ENCODE measurements around the gene PCDHA1.
"Not testable (repeated sequence)": the region's sequence is repeated elsewhere in the genome, so short reads cannot be mapped to it uniquely, and the experiment has no call there.

PCDHA1 gene

DNA sequence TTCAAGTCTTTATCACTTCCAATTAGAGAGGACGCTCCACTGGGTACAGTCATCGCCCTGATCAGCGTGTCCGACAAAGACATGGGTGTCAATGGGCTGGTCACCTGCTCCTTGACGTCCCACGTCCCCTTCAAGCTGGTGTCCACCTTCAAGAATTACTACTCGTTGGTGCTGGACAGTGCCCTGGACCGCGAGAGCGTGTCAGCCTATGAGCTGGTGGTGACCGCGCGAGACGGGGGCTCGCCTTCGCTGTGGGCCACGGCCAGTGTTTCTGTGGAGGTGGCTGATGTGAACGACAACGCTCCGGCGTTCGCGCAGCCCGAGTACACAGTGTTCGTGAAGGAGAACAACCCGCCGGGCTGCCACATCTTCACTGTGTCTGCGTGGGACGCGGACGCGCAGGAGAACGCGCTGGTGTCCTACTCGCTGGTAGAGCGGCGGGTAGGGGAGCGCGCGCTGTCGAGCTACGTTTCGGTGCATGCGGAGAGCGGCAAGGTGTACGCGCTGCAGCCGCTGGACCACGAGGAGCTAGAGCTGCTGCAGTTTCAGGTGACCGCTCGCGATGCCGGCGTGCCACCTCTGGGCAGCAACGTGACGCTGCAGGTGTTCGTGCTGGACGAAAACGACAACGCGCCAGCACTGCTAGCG is 22.4 kb downstream of the PCDHA1 start:
- DNase-seq (ENCODE audit: low read depth in 2 of 2), result not testable (repeated sequence)

DNA sequence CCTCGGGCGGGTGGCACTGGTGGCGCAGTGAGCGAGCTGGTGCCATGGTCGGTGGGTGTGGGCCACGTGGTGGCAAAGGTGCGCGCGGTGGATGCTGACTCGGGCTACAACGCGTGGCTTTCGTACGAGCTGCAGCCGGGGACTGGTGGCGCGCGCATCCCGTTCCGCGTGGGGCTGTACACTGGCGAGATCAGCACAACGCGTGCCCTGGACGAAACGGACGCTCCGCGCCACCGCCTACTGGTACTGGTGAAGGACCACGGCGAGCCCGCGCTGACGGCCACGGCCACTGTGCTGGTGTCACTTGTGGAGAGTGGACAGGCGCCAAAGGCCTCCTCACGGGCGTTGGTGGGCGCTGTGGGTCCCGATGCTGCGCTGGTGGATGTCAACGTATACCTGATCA is 22.9 kb downstream of the PCDHA1 start:
- DNase-seq (ENCODE audit: low read depth in 2 of 2), result no peak

DNA sequence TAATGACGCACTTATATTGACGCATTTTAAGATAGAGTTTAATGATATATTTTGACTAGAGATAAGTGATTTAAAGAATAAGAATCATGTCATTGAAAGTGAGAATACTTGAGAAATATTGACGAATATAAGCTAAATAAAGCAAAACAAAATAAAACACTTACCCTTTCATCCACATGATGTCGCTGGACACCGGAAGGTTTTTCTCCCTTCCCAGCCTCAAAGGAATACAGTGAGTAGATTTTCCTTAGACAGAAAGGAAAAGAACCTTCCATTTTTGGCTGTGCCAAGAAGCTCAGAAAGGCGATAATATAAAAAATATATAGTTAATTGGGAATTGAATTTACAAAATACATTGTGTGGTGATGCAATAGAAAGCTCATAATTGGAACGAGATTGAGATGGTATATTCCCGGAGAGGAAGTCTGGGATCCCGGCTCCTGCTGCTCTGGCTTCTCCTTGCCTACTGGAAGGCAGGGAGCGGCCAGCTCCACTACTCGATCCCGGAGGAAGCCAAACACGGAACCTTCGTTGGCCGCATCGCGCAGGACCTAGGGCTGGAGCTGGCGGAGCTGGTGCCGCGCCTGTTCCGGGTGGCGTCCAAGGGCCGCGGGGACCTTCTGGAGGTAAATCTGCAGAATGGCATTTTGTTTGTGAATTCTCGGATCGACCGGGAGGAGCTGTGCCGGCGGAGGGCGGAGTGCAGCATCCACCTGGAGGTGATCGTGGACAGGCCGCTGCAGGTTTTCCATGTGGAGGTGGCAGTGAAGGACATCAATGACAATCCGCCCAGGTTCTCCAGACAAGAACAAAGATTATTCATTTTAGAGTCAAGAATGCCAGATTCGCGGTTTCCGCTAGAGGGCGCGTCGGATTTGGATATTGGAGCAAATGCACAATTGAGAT is 35.7 kb downstream of the PCDHA1 start, which contains the start of gene PCDHA5:
PCDHA5 (plus strand) TSS at position 239 of the 906 bp plus-strand sequence.
- no peak for DNase-seq (ENCODE audit: low read depth in 2 of 2)

DNA sequence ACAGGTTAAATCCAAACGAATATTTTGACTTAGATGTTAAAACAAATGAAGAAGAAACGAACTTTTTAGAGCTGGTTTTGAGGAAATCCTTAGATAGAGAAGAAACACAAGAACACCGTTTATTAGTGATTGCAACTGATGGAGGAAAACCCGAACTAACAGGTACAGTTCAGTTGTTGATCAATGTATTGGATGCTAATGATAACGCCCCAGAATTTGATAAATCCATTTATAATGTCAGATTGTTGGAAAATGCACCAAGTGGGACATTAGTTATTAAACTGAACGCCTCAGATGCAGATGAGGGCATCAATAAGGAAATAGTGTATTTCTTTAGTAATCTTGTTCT is 36.3 kb downstream of the PCDHA1 start:
- DNase-seq (ENCODE audit: low read depth in 2 of 2), result no peak

DNA sequence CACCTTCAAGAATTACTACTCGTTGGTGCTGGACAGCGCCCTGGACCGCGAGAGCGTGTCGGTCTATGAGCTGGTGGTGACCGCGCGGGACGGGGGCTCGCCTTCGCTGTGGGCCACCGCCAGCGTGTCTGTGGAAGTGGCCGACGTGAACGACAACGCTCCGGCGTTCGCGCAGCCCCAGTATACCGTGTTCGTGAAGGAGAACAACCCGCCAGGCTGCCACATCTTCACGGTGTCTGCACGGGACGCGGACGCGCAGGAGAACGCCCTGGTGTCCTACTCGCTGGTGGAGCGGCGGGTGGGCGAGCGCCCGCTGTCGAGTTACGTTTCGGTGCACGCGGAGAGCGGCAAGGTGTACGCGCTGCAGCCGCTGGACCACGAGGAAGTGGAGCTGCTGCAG is 37.0 kb downstream of the PCDHA1 start:
- DNase-seq (ENCODE audit: low read depth in 2 of 2), result not testable (repeated sequence)

- DNase-seq (ENCODE audit: low read depth in 2 of 2), result no peak
Observed at GRCh38 chr5:140823475-140823874, 37.5 kb downstream of the PCDHA1 start.

GRCh38 chr5:140827704-140828361 is 41.9 kb downstream of the PCDHA1 start, which contains the start of gene PCDHA6:
Gene PCDHA6 (plus strand): TSS chr5:140827960. CDS start chr5:140828092, 132 bp downstream.
- DNase-seq (ENCODE audit: low read depth in 2 of 2), result no peak

DNA sequence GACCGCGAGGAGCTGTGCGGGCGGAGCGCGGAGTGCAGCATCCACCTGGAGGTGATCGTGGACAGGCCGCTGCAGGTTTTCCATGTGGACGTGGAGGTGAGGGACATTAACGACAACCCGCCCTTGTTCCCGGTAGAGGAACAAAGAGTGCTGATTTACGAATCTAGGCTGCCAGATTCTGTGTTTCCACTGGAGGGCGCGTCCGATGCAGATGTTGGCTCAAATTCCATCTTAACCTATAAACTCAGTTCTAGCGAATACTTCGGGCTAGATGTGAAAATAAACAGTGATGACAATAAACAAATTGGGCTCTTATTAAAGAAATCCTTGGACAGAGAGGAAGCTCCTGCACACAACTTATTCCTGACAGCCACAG is 42.4 kb downstream of the PCDHA1 start:
- DNase-seq (ENCODE audit: low read depth in 2 of 2), result no peak

DNA sequence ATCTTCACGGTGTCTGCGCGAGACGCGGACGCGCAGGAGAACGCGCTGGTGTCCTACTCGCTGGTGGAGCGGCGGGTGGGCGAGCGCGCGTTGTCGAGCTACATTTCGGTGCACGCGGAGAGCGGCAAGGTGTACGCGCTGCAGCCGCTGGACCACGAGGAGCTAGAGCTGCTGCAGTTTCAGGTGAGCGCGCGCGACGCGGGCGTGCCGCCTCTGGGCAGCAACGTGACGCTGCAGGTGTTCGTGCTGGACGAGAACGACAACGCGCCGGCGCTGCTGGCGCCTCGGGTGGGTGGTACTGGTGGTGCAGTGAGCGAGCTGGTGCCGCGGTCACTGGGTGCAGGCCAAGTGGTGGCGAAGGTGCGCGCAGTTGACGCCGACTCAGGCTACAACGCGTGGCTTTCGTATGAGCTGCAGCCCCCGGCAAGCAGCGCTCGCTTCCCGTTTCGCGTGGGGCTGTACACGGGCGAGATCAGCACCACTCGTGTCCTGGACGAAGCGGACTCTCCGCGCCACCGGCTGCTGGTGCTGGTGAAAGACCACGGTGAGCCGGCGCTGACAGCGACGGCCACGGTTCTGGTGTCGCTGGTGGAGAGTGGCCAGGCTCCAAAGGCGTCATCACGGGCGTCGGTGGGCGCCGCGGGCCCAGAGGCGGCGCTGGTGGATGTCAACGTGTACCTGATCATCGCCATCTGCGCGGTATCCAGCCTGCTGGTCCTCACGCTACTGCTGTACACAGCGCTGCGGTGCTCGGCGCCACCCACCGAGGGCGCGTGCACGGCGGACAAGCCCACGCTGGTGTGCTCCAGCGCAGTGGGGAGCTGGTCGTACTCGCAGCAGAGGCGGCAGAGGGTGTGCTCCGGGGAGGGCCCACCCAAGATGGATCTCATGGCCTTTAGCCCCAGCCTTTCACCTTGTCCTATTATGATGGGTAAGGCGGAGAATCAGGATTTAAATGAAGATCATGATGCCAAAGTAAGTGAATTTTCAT is 43.9 kb downstream of the PCDHA1 start:
- DNase-seq (ENCODE audit: low read depth in 2 of 2), result not testable (repeated sequence)

DNA sequence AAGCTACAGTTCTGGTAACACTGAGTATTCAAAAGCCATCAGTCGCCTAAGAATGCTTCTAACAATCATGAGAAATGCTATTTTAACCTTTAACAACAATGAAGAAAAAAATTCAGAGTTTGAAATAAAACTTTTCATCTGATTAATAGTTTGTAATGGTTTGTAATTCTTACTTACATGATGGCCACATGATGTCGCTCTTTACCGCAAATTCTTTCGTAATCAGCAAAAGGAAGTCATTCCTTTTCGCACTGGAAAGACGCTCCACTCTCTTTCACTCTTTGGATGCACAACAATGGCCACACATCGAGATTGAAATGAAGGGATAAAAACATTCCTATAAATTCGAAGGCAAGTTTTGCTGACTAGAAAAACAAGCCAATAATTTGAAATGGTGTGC is 48.1 kb downstream of the PCDHA1 start, which contains the start of gene PCDHA7:
PCDHA7 (plus strand) TSS at position 277 of the 400 bp plus-strand sequence; CDS start at position 392, 115 bp downstream.
- DNase-seq (ENCODE audit: low read depth in 2 of 2), result peak in 1 of 2 experiments; percentile 1

DNA sequence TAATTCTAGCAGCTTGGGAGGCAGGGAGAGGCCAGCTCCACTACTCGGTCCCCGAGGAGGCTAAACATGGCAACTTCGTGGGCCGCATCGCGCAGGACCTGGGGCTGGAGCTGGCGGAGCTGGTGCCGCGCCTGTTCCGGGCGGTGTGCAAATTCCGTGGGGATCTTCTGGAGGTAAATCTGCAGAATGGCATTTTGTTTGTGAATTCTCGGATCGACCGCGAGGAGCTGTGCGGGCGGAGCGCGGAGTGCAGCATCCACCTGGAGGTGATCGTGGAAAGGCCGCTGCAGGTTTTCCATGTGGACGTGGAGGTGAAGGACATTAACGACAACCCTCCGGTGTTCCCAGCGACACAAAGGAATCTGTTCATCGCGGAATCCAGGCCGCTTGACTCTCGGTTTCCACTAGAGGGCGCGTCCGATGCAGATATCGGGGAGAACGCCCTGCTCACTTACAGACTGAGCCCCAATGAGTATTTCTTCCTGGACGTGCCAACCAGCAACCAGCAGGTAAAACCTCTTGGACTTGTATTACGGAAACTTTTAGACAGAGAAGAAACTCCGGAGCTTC is 48.6 kb downstream of the PCDHA1 start:
- not testable (repeated sequence) for DNase-seq (ENCODE audit: low read depth in 2 of 2)

DNA sequence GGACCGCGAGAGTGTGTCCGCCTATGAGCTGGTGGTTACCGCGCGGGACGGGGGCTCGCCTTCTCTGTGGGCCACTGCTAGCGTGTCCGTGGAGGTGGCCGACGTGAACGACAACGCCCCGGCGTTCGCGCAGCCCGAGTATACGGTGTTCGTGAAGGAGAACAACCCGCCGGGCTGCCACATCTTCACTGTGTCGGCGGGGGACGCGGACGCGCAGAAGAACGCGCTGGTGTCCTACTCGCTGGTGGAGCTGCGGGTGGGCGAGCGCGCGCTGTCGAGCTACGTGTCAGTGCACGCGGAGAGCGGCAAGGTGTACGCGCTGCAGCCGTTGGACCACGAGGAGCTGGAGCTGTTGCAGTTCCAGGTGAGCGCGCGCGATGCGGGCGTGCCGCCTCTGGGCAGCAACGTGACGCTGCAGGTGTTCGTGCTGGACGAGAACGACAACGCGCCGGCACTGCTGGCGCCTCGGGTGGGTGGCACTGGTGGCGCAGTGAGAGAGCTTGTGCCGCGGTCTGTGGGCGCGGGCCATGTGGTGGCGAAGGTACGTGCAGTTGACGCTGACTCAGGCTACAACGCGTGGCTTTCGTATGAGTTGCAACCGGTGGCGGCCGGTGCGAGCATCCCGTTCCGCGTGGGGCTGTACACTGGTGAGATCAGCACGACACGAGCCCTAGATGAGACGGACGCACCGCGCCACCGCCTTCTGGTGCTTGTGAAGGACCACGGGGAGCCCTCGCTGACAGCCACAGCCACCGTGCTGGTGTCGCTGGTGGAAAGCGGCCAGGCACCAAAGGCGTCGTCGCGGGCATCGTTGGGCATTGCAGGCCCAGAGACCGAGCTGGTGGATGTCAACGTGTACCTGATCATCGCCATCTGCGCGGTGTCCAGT is 49.9 kb downstream of the PCDHA1 start:
- no peak for DNase-seq (ENCODE audit: low read depth in 2 of 2)

- no peak for DNase-seq (ENCODE audit: low read depth in 2 of 2)
Observed at GRCh38 chr5:140840978-140841962, 55.3 kb downstream of the PCDHA1 start, which contains the start of gene PCDHA8. Gene PCDHA8 (plus strand): TSS chr5:140841187. CDS start chr5:140841322, 135 bp downstream.

DNA sequence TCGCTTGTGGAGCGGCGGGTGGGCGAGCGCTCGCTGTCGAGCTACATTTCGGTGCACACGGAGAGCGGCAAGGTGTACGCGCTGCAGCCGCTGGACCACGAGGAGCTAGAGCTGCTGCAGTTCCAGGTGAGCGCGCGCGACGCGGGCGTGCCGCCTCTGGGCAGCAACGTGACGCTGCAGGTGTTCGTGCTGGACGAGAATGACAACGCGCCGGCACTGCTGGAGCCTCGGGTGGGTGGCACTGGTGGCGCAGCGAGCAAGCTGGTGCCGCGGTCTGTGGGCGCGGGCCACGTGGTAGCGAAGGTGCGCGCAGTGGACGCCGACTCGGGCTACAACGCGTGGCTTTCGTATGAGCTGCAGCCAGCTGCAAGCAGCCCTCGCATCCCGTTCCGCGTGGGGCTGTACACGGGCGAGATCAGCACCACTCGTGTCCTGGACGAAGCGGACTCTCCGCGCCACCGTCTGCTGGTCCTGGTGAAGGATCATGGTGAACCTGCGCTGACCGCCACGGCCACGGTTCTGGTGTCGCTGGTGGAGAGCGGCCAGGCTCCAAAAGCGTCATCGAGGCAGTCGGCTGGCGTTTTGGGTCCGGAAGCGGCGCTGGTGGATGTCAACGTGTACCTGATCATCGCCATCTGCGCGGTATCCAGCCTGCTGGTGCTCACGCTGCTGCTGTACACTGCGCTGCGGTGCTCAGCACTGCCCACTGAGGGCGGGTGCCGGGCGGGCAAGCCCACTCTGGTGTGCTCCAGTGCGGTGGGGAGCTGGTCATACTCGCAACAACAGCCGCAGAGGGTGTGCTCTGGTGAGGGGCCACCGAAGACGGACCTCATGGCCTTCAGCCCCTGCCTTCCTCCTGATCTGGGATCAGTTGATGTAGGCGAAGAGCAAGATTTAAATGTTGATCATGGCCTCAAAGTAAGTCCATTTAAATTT is 57.1 kb downstream of the PCDHA1 start:
- no peak for DNase-seq (ENCODE audit: low read depth in 2 of 2)

DNA sequence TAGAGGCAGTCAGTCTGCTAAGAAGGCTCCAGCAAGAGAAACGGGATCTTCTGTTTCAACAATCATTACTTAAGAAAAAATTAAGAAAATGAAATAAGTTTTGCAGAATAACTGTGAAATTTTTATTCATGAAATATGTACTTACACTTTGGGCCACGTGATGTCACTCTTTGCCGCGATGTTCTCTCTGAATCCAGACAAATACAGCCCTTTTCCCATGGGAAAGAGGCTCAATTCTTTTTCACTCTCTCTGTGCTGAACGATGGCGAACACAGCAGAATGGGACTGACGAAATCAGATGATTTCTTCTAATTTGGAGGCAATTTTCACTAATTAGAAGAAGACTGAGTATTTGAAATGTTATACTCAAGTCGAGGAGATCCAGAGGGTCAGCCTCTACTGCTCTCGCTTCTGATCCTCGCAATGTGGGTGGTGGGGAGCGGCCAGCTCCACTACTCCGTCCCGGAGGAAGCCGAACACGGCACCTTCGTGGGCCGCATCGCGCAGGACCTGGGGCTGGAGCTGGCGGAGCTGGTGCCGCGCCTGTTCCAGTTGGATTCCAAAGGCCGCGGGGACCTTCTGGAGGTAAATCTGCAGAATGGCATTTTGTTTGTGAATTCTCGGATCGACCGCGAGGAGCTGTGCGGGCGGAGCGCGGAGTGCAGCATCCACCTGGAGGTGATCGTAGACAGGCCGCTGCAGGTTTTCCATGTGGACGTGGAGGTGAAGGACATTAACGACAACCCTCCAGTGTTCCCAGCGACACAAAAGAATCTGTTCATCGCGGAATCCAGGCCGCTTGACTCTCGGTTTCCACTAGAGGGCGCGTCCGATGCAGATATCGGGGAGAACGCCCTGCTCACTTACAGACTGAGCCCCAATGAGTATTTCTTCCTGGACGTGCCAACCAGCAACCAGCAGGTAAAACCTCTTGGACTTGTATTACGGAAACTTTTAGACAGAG is 62.5 kb downstream of the PCDHA1 start, which contains the start of gene PCDHA9:
PCDHA9 (plus strand) TSS at position 244 of the 964 bp plus-strand sequence; CDS start at position 358, 114 bp downstream.
- not testable (repeated sequence) for DNase-seq (ENCODE audit: low read depth in 2 of 2)

Measured in fibroblast of skin of left quadriceps (primary cell).